Breast epithelium (tissue), 3 donors: ENCODE measurements around the gene PTPRG.

Source experiments
- POLR2A ChIP-seq: fragments of 450-650 bp; IDR thresholded peaks from one replicate; pipeline ENCODE4 v1.6.1; 2016; ENCODE audit warnings: antibody characterized with exemption, mild to moderate bottlenecking, moderate library complexity
- POLR2AphosphoS5 ChIP-seq, 3 donors: sonication (generic); formaldehyde crosslinking; IDR thresholded peaks; one replicate each; pipeline ENCODE4 v1.6.1; 2017; ENCODE audit warnings: antibody characterized with exemption in 3 of 3
- TF ChIP-seq, protein P1 (sequence below), 3 donors: fragments of 450-650 bp; IDR thresholded peaks; one replicate each; pipeline ENCODE4 v1.5.1; 2016 to 2017; ENCODE audit warnings: antibody characterized with exemption in 3 of 3, mild to moderate bottlenecking in 3 of 3, moderate library complexity in 3 of 3

- TF ChIP-seq, protein P1, sequence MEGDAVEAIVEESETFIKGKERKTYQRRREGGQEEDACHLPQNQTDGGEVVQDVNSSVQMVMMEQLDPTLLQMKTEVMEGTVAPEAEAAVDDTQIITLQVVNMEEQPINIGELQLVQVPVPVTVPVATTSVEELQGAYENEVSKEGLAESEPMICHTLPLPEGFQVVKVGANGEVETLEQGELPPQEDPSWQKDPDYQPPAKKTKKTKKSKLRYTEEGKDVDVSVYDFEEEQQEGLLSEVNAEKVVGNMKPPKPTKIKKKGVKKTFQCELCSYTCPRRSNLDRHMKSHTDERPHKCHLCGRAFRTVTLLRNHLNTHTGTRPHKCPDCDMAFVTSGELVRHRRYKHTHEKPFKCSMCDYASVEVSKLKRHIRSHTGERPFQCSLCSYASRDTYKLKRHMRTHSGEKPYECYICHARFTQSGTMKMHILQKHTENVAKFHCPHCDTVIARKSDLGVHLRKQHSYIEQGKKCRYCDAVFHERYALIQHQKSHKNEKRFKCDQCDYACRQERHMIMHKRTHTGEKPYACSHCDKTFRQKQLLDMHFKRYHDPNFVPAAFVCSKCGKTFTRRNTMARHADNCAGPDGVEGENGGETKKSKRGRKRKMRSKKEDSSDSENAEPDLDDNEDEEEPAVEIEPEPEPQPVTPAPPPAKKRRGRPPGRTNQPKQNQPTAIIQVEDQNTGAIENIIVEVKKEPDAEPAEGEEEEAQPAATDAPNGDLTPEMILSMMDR (IDR thresholded peaks at IDR 0.05), result no peak
- TF ChIP-seq POLR2AphosphoS5 (IDR thresholded peaks at IDR 0.05) (no peak), POLR2A (no peak)
These were observed 293.8 kb downstream of the PTPRG start for GRCh38 chr3:61855211-61855610.
